GM10266 (cell line): ENCODE data around the gene NEU3.

ENCODE experiments used
- DNase-seq: peaks from one replicate; pipeline ENCODE4 v3.0.0; 2012; ENCODE audit errors: extremely low spot score
- TF ChIP-seq, protein P1 (sequence below): IDR thresholded peaks from 2 replicates; pipeline ENCODE4 v1.5.1; 2012; ENCODE audit warnings: mild to moderate bottlenecking, low read depth; ENCODE audit not compliant: control insufficient read depth, insufficient read depth; ENCODE audit errors: missing control alignments

The NEU3 gene

GRCh38 chr11:74966651-74967050 lies 22.1 kb upstream of the NEU3 start:
- TF ChIP-seq, protein P1, sequence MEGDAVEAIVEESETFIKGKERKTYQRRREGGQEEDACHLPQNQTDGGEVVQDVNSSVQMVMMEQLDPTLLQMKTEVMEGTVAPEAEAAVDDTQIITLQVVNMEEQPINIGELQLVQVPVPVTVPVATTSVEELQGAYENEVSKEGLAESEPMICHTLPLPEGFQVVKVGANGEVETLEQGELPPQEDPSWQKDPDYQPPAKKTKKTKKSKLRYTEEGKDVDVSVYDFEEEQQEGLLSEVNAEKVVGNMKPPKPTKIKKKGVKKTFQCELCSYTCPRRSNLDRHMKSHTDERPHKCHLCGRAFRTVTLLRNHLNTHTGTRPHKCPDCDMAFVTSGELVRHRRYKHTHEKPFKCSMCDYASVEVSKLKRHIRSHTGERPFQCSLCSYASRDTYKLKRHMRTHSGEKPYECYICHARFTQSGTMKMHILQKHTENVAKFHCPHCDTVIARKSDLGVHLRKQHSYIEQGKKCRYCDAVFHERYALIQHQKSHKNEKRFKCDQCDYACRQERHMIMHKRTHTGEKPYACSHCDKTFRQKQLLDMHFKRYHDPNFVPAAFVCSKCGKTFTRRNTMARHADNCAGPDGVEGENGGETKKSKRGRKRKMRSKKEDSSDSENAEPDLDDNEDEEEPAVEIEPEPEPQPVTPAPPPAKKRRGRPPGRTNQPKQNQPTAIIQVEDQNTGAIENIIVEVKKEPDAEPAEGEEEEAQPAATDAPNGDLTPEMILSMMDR = no peak

GRCh38 chr11:74970852-74971395 lies 17.8 kb upstream of the NEU3 start:
- TF ChIP-seq, protein P1 = no peak
- DNase-seq = no peak

More at GRCh38 chr11:74966651-74967050, 22.1 kb upstream of the NEU3 start:
- DNase-seq = no peak

GRCh38 chr11:74971424-74971823 lies 17.3 kb upstream of the NEU3 start:
- TF ChIP-seq, protein P1 = no peak
- DNase-seq = no peak

DNA sequence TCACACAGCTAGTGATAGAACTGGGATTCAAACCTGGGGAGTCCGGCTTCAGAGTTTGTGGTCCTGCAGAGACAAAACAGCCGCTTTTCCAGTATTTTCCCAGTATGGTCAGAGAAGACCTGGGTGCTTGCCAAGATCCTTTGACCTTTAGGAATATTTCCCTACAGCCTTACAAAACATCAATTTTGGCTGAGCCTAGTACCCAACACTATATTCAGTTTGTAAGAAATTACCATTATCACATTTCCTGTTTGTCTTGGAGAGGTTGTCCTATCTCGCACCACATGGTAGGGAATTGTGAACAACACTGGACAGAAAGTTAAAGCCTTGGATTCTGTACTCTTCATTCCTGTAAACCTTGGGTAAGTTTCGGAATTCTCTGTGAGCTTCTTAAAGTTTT lies 10.7 kb upstream of the NEU3 start:
- DNase-seq = no peak
- TF ChIP-seq, protein P1 = no peak

DNA sequence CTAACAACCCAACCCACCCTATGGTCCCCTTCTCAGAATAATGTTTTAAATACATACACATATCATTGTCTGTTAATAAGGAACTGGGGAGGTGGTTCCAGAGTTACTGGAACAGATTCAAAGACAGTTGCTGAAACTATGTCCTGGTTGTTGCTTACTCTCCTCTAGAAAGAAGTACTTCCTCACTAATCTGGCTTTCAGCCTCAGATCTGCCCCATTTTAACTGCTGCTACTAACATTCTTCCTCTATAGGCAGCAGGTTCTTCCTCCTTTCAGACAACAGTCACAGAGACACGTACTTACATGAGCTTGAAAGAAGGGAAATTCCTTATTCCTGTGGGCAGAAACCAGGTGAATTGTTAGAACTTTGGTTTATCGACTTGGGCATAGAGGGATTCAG lies 8.1 kb upstream of the NEU3 start:
- DNase-seq = no peak
- TF ChIP-seq, protein P1 = no peak

DNA sequence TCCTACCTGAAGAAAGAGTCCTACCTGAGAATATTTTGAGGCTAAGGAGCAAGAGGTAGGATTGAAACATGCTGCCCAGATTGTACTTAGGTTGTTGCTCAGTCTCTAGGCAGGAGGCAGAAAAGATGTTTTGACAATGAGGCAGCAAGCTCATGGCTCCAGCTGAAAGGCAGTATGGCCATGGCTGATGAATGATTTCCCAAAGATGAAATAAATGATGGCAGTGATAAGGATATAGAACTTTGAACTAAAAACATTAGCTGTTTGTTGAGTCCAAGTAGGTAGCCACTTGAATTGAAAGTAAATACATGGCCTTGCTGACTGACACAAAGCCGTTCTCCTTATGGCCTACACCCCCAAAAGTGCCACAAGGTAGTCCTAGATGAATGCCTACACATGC lies 6.8 kb upstream of the NEU3 start:
- DNase-seq = no peak
- TF ChIP-seq, protein P1 = no peak

DNA sequence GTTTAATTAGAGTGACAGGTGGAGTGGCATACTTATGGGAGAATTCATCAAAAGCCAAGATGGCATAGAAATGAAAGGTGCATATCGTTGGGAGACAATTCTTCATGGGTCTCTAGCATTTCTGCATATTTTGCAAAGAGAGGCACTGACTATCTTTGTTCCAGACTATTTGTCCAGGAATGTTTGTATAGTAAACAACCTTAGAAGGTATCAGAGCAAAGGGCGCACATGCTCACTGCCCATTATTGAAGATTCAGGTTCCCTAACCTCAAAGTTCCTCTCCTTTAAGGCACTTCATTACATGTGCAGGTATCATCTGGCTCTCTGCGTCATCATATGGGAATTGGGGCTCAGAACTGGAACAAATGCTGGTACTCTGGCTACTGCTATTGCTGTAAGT lies 4.7 kb upstream of the NEU3 start:
- no peak for DNase-seq
- TF ChIP-seq, protein P1 = no peak
